Uterine smooth muscle cell (primary cell): Measurements from ENCODE around the gene PLPPR5. TPM values are rescaled to one million over a fixed set of nuclear protein-coding genes. Genes with fewer than 3 reads are reported as not detected.

Experiments
- total RNA-seq: library from RNA; depleted of rRNA; stranded (reverse); fragments of >200 nt; gene quantifications from 2 replicates; pipeline ENCODE4 v1.2.3, GENCODE V29; 2014

PLPPR5 gene
- 0.12 and 0.89 TPM in 2 replicates for total RNA-seq

GRCh38 chr1:99004861-99005442 lies at the start of gene PLPPR5:
TSS of gene PLPPR5 (minus strand) at chr1:99004861. CDS start at chr1:99004671, 190 bp downstream.

